GM19467 (cell line): ENCODE data around the gene ATP5MK.
"Not testable (repeated sequence)": the region's sequence is repeated elsewhere in the genome, so short reads cannot be mapped to it uniquely, and the experiment has no call there.

Source experiments
- ATAC-seq: cut with Tn5 transposase; IDR thresholded peaks from one replicate; pipeline ENCODE4 v1.9.1; 2021; ENCODE audit warnings: mild to moderate bottlenecking, moderate library complexity; ENCODE audit not compliant: unreplicated experiment

ATP5MK gene

DNA sequence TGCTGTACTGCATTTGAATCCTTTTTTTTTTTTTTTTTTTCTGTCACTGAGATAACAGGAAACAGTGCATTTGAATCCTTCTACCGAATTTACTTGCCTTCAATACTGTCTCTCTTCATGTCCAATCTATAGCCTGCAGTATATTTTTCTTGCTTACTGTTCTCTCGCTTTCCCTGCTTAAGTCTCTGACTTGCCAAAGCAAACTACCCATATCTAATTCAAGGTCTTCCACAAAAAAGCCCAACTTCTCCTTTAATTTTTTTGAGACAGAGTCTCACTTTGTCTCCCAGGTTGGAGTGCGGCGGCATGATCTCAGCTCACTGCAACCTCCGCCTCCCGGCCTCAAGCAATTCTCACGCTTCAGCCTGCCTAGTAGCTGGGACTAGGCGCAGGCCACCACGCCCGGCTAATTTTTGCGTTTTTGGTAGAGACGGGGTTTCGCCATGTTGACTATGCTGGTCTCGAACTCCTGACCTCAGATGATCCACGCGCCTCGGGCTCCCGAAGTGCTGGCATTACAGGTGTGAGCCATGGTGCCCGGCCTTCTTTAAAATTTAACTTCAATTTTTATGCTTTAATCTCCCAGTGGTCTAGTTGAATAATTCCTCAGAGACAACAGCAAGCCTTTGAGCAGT, 1.0 kb upstream of the ATP5MK start:
- ATAC-seq: no peak

DNA sequence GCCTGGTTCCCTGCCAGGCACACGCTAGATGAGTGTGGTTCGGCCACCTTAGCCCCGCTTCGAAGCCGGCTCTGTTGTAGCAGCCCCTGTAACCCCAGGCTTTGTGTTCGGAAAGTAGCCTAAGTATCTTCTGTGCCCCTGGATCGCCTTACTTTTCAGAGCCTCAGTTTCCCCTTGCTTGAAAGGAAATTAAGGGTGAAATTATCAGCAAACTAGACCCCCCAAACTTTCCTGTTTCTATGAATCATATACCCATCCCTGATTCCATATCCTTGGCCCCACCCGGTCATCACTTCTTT, 463 bp upstream of the ATP5MK start:
- ATAC-seq: no peak

DNA sequence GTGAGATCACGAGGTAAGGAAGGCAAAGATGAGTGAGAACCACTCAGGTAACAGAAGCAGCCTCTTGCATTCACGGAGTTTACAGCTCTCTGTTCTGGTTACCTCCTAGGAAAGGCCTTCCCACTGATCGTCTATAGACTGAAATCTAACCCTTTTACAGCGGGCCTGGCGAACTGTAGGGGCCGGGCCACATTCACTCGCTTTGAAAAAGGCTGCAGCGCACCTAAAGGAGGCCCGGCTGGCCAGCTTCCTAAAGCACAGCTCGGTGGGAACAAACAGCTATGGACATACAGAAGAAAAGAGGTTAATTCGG, 565 bp downstream of the ATP5MK start:
- ATAC-seq: no peak

DNA sequence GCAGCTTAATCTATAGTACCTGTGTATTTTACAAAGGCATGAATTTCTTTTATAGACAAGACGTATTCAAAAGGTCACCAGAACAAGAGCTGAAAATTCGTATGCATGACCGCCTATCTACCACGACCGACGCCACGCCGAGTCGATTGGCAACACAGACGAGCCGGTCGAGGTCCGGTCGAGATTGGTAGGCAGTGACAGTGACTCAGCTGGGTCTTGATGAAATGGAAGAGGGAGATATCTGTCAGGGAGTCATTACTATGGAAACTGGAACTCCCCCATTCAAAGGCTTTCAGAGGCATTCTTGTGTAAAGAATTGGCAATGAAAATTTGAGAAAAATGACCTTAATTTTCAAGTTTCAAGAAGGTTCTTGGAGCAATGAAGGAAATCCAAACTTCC, 2.1 kb downstream of the ATP5MK start:
- ATAC-seq: no peak

DNA sequence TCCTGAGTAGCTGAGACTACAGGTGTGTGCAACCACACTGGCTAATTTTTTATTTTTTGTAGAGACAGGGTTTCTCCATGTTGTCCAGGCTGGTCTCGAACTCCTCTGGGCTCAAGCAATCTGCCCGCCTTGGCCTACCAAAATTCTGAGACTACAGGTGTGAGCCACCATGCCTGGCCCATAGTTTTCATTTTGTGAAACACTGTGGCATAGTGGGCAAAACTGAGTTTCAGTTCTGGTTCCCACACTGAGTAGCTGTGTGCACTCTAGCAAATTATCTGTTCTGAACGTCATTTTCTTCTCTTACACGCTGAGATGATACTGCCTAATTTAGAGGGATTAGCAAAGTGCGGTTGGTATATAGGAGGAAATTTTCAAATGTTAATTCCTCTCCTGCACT, 13.5 kb downstream of the ATP5MK start:
- no peak for ATAC-seq

DNA sequence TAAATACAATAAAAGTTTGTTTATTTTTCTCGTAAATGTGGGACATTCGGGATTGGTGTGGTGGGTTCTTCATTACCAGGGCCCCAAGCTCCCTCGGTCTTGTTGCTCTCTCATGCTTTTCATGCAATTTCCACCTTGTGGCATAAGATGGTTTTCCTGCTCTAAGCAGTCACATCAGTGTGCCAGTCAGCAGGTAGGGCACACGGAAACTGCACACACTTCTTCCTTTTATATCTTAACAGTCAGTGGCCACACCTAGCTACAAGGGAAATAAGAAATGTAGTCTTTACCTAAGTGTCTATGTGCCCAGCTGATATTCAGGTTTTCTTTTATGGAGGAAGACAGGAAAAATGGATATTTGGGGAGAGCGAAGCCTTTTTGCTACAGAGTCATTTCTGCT, 22.0 kb downstream of the ATP5MK start:
- no peak for ATAC-seq

DNA sequence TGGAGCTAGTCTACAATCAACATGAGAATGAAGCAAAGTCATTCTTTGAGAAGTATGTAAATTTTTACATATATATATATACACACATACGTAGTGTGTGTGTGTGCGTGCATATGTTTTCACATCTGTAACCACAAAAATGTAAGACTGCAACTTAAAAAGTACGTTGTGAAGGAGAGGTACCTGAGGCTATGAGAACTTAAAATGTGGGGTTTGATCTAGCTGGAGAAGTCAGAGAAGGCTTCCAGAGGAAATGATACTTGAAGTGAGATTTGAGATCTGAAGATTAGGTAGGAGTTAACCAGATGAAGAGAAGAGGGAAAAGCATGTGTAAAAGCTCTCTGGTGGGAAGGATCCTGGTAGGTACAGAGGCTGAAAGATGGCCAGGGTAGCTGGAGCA, 22.7 kb downstream of the ATP5MK start:
- no peak for ATAC-seq

DNA sequence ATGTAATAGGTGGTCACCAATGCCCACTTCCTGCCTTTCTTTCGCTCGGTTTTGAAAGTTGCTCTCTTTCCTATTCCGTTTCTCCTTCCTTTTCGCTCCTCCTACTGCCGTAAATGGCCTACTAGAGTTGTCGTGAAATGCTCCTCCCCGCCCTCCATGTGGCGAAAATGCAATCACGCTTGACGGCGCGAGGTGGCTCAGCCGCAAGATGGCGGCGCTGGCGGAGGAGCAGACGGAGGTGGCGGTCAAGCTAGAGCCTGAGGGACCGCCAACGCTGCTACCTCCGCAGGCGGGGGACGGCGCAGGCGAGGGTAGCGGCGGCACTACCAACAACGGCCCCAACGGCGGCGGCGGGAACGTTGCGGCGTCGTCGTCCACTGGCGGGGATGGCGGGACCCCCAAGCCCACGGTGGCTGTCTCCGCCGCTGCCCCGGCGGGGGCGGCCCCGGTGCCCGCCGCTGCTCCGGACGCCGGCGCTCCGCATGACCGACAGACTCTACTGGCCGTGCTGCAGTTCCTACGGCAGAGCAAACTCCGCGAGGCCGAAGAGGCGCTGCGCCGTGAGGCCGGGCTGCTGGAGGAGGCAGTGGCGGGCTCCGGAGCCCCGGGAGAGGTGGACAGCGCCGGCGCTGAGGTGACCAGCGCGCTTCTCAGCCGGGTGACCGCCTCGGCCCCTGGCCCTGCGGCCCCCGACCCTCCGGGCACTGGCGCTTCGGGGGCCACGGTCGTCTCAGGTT, 28.3 kb downstream of the ATP5MK start, which contains the start of gene TAF5:
TAF5 (plus strand) TSS at position 195 of the 737 bp plus-strand sequence; CDS start at position 209, 14 bp downstream.
- ATAC-seq: peak; percentile 51

DNA sequence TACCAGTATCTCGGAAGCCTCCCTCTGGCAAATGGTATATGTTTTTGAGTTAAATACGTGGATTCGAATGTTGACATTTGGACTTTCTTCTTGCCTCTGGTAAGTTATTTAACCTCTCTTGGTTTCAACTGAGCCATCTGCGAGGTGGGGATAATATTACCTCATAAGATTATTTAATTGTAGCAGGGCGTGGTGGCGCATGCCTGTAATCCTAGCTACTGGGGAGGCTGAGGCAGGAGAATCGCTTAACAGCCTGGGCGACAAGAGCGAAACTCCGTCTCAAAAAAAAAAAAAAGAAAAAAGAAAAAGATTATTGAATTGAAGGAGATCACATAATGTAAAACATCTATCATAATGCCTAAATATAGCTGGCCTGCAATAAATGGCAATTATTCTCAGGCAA, 28.9 kb downstream of the ATP5MK start:
- ATAC-seq: no peak

DNA sequence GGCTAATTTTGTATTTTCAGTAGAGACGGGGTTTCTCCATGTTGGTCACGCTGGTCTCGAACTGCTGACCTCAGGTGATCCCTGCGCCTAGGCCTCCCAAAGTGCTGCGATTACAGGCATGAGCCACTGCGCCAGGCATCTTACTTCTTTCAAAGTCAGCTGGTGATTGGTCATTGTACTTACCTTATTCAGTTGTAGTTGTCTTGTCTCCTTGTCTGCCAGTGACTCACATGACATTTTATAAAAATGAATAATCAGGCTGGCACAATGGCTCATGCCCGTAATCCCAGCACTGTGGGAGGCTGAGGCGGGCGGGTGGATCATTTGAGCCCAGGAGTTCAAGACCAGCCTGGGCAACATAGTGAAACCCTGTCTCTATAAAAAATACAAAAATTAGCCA, 35.5 kb downstream of the ATP5MK start:
- ATAC-seq: not testable (repeated sequence)

DNA sequence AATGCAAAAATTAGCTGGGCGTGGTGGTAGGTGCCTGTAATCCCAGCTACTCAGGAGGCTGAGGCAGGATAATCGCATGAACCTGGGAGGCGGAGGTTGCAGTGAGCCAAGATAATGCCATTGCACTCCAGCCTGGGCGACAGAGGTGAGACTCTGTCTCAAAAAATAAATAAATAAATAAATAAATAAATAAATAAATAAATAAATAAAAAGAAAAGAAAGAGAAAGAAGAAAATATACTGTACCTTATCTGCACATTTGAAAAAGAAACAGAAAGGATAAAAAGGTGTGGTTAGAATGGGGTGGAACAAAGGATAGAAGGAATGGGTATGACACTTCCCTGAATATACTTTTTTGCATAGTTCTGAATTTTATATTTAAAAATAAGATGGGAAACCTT, 36.8 kb downstream of the ATP5MK start:
- not testable (repeated sequence) for ATAC-seq

DNA sequence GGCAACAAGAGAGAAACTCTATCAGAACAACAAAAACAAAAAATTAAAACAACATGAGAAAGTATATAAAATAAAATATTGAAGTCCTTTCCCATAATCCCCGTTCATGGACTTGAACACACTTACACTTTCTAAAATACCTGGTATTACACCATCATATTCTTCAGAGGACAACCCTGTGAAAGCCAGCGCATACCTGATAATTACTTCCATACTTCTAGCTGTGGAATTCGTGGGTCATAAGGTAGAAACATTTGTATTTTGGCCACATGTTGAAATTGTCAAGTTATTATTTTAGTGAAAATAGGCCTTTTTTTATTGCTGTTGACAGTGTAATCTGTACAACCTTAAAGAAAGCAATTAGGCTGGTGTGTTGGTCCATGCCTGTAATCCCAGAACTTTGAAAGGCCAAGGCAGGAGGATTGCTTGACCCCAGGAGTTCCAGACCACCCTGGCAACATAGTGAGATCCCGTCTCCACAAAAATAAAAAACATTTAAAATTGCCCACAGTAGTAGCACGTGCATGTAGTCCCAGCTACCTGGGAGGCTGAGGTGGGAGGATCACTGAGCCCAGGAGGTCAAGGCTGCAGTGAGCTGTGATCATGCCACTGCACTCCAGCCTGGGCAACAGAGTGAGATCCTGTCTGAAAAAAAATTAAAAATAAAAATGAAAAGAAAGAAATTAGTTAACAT, 40.2 kb downstream of the ATP5MK start:
- no peak for ATAC-seq

DNA sequence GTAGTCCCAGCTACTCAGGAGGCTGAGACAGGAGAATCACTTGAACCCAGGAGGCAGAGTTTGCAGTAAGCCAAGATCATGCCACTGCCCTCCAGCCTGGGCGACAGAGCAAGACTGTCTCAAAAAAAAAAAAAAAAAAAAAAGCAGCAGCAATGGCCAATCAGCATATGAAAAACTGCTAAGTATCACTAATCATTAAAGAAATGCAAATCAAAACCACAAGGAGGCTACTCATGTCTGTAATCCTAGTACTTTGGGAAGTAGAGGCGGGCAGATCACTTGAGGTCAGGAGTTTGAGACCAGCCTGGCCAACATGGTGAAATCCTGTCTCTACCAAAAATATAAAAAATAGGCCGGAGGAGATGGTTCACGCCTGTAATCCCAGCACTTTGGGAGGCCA, 41.7 kb downstream of the ATP5MK start:
- not testable (repeated sequence) for ATAC-seq

DNA sequence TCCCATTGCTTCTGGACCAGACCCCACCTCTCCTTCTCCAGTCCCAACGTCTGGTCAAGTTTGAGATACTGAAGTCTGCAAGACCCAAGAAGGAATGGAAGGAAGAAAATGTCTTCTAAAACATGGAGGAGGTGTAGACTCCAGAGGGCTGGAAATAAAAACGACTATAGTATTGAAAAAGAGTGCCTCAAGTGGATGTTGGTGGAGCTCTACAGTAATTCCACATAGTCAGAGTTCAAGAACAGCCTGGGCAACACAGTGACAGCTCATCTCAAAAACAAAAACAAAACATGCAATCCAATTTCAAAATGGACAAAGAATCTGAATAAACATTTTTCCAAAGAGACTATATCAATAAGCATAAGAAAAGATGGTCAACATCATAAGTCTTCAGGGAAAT, 43.0 kb downstream of the ATP5MK start:
- no peak for ATAC-seq

DNA sequence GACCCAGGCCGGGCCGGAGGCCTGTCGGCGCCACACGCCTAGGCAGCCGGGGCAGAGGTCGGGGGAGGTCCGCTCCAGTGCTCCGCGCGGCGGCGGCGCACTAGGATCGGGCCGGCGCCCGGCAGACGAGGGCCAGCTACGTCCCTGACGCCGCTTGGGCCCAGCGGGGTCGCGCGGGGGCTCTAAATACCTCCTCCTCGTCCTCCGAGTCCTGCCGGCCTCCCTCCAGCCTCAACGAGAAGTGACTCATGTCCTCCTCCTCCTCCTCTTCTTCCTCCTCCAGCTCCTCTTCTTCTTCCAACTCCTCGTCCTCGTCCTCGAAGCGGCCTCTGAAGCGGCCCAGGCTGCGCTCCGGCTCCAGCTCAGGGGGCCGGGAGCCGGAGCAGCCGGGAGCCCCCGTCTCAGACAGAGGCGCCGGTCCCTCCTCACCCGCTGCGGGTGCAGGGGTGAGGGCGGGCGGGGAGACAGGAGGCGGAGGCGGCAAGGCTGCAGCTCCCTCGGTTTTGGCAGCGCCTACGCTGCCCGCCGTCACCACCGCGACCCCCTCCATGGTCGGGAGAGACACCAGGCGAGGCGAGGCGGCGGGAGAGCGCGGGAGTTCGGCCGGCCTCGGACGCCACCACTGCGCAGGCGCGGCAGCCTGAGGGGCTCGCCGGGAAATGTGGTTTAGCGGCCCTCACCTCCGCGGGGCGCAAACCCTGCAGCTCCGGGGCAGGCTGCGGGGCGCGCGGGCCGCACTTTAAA, 45.6 kb downstream of the ATP5MK start, which contains the start of gene PCGF6:
PCGF6 (minus strand) TSS at position 624 of the 744 bp plus-strand sequence; CDS start at position 550, 74 bp downstream.
- peak; percentile 70 for ATAC-seq

DNA sequence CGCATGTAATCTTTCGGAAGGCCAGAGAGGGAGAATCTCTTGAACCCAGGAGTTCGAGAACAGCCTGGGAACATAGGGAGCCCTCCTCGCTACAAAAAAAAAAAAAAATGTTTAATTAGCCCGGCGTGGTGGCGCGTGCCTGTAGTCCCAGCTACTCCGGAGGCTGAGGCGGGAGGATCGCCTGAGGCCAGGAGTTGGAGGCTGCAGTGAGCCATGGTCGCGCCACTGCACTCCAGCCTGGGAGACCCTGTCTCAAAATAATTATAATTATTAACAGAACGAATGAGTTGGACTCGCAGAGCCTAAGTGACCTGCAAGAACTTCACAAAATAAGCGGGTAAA, 46.1 kb downstream of the ATP5MK start:
- peak; percentile 6 for ATAC-seq
